Prostate gland (tissue), 2 donors: ENCODE data around the gene CYRIA.

Experiments used
- POLR2A ChIP-seq: fragments of 450-650 bp; IDR thresholded peaks from one replicate; pipeline ENCODE4 v1.6.1; 2016; ENCODE audit warnings: antibody characterized with exemption, mild to moderate bottlenecking
- POLR2AphosphoS5 ChIP-seq: sonication (generic); formaldehyde crosslinking; IDR thresholded peaks from one replicate; pipeline ENCODE4 v1.6.1; 2017; ENCODE audit warnings: antibody characterized with exemption
- TF ChIP-seq, protein P1 (sequence below), 4 experiments: fragments of 200-600 bp in 2 of 4; fragments of 450-650 bp in 2 of 4; sonication (generic) in 2 of 4; IDR thresholded peaks; 1 replicate in 3 of 4; 2 replicates in 1 of 4; pipeline ENCODE4 v1.5.1; 2016 to 2019; ENCODE audit warnings: antibody characterized with exemption in 4 of 4, mild to moderate bottlenecking in 2 of 4, moderate library complexity in 2 of 4

DNA sequence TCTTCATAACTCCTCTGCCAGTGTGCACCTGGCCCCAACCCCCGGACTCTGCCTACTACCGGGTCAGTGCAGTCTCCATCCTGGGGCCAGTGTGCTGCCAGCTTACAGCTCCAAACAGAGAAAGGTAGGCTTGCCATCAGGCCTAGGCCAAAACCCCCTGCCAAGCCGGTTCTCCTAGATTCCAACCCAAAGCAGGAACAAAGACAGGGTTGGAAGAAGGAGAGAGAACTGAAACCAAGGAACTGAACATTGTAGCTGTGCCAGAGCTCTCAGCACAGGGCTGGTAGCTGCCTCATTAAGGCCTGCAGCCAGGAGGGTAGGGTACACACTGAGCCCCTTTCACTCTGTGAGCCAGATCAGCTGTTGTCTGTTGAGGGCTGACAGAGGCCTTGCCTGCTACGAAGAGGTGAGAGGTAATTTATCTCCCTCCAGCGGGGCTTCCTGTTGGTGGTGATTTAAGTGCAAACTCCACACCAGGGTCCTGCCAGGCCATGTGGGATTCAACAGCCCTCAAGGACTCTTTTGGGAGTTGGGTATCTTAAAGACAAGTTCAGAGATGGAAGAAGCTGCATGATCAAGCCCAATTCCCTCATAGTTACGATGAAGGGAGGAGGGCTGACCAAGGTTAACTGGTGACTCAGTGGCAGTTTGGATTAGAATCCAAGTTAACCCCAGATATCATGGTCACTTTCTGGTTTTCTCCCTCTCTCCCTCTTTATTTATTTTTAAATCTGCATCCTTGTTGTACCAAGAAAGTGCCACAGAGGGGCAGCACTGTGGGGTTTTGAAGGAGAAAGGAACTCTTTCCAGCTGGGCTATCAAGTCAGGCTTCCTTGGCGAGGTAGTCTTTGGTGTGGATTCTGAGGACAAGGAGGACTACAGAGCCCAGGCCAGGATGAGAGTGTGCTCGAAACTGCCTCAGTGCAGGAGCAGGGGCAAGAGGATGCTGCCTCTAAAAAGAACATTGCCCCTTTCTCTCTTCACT, 48.1 kb downstream of the CYRIA start:
- TF ChIP-seq, protein P1, sequence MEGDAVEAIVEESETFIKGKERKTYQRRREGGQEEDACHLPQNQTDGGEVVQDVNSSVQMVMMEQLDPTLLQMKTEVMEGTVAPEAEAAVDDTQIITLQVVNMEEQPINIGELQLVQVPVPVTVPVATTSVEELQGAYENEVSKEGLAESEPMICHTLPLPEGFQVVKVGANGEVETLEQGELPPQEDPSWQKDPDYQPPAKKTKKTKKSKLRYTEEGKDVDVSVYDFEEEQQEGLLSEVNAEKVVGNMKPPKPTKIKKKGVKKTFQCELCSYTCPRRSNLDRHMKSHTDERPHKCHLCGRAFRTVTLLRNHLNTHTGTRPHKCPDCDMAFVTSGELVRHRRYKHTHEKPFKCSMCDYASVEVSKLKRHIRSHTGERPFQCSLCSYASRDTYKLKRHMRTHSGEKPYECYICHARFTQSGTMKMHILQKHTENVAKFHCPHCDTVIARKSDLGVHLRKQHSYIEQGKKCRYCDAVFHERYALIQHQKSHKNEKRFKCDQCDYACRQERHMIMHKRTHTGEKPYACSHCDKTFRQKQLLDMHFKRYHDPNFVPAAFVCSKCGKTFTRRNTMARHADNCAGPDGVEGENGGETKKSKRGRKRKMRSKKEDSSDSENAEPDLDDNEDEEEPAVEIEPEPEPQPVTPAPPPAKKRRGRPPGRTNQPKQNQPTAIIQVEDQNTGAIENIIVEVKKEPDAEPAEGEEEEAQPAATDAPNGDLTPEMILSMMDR (IDR thresholded peaks at IDR 0.05): peak in 2 of 4 experiments; percentile 29 to 36
- TF ChIP-seq POLR2A (no peak), POLR2AphosphoS5 (peak; percentile 89)
